H1 (cell line): ENCODE results near the gene GMNC. TPM values are rescaled to one million over a fixed set of nuclear protein-coding genes. Genes with fewer than 3 reads are reported as not detected.

Source experiments
- CREB1 ChIP-seq: IDR thresholded peaks from 2 replicates; pipeline ENCODE4 v1.6.1; 2012; ENCODE audit warnings: inconsistent platforms
- EZH2 ChIP-seq: fragments of 200-600 bp; sonication (generic); IDR thresholded peaks from 2 replicates; pipeline ENCODE4 v1.7.1; 2012; ENCODE audit warnings: low read depth, mild to moderate bottlenecking, moderate library complexity, low read length, inconsistent platforms; ENCODE audit not compliant: severe bottlenecking
- HDAC2 ChIP-seq, 2 experiments: fragments of 300-600 bp in 1 of 2; sonication (generic) in 1 of 2; IDR thresholded peaks; 2 replicates each; pipeline ENCODE4 v1.6.1; 2011 to 2012; ENCODE audit warnings: low read depth in 2 of 2, low read length in 2 of 2, mild to moderate bottlenecking in 2 of 2, moderate library complexity in 2 of 2, borderline replicate concordance in 1 of 2, inconsistent platforms in 1 of 2
- KDM1A ChIP-seq: fragments of 200-600, 300-600 bp; sonication (generic); IDR thresholded peaks from 2 replicates; pipeline ENCODE4 v1.7.1; 2016; ENCODE audit warnings: mild to moderate bottlenecking, low read length, borderline replicate concordance
- NRF1 ChIP-seq: IDR thresholded peaks from 2 replicates; pipeline ENCODE4 v1.6.1; 2011; ENCODE audit warnings: mild to moderate bottlenecking, low read depth, low read length, improper control_type of control experiment
- TAF1 ChIP-seq: IDR thresholded peaks from 2 replicates; pipeline ENCODE4 v1.6.1; 2011; ENCODE audit warnings: mild to moderate bottlenecking, low read depth, low read length
- polyA plus RNA-seq, 7 experiments: library from polyadenylated mRNA; depleted of rRNA in 3 of 7; stranded (reverse) in 5 of 7; unstranded in 2 of 7; fragments of >200 nt in 5 of 7; fragments of 200-250 nt in 2 of 7; gene quantifications; 1 replicate in 5 of 7; 2 replicates in 1 of 7; 4 replicates in 1 of 7; pipeline versions ENCODE4 v1.2.1 to v1.2.3, GENCODE V29; 2011 to 2013; ENCODE audit warnings: missing spikeins in 2 of 7, mixed read lengths in 2 of 7
- total RNA-seq: library from RNA; stranded (reverse); fragmentation: NEBNext Ultra II Directional; extraction: Animal tissue kit (Norgen Biotek cat#: 25700); gene quantifications from 2 replicates; pipeline ENCODE4 v1.2.1, GENCODE V29; 2021

GMNC gene
- total and polyA plus RNA-seq, 2 of the 8 experiments (the other 6 are each of a cell fraction or from before 2014, with no cell fraction given): 0.05 to 0.24 TPM

- TF ChIP-seq HDAC2 (IDR thresholded peaks at IDR 0.05; ENCODE audit: borderline replicate concordance in 1 of 2, low read depth in 2 of 2, low read length in 2 of 2) (no peak), KDM1A (no peak), EZH2 (no peak), NRF1 (no peak), TAF1 (no peak), CREB1 (no peak)
These were observed 24.5 kb upstream of the GMNC start (continued) for GRCh38 chr3:190886945-190887344.
